PFSK-1 (cell line): ENCODE results near the gene ISG20L2.

Source experiments
- POLR2AphosphoS5 ChIP-seq: IDR thresholded peaks from 2 replicates; pipeline ENCODE4 v1.6.1; 2012; ENCODE audit warnings: low read depth, mild to moderate bottlenecking, control low read depth, low read length, moderate library complexity
- SIN3A ChIP-seq: IDR thresholded peaks from 2 replicates; pipeline ENCODE4 v1.6.1; 2012; ENCODE audit warnings: mild to moderate bottlenecking, low read length, moderate library complexity, borderline replicate concordance; ENCODE audit not compliant: insufficient read depth
- TAF1 ChIP-seq: IDR thresholded peaks from 2 replicates; pipeline ENCODE4 v1.6.1; 2012; ENCODE audit warnings: low read length, control low read depth, borderline replicate concordance; ENCODE audit not compliant: insufficient read depth

GRCh38 chr1:156705321-156705917 lies 23.1 kb downstream of the ISG20L2 start, which contains the start of gene CRABP2:
- TF ChIP-seq POLR2AphosphoS5 (no peak), SIN3A (no peak), TAF1 (no peak)
